Right atrium auricular region (tissue), 2 donors: ENCODE measurements around the gene FGF9. TPM values are rescaled to one million over a fixed set of nuclear protein-coding genes. Genes with fewer than 3 reads are reported as not detected.

Experiments used
- DNase-seq: peaks from one replicate; pipeline ENCODE4 v3.0.0-alpha.2; 2019; ENCODE audit warnings: low spot score
- H3K27ac ChIP-seq, 2 donors: fragments of 200-600 bp; sonication (generic); 1 replicate in 1 of 2; 2 replicates in 1 of 2; pipeline ENCODE4 v1.5.1; 2016 to 2019
- H3K27me3 ChIP-seq, 2 donors: fragments of 200-600 bp; sonication (generic); one replicate each; pipeline versions ENCODE4 v1.5.1 to v1.6.0; 2017 to 2019
- H3K36me3 ChIP-seq: fragments of 200-600 bp; sonication (generic); one replicate; pipeline ENCODE4 v1.5.1; 2016
- H3K4me1 ChIP-seq, 2 donors: fragments of 200-600 bp; sonication (generic); one replicate each; pipeline versions ENCODE4 v1.5.1 to v1.6.0; 2017 to 2019
- H3K4me3 ChIP-seq, 2 donors: fragments of 200-600 bp; sonication (generic); 1 replicate in 1 of 2; 2 replicates in 1 of 2; pipeline ENCODE4 v1.5.1; 2017 to 2019; ENCODE audit warnings: mild to moderate bottlenecking in 1 of 2, moderate library complexity in 1 of 2
- H3K9me3 ChIP-seq, 2 donors: fragments of 200-600 bp; sonication (generic); one replicate each; pipeline ENCODE4 v1.5.1; 2019
- CTCF ChIP-seq, 2 donors: fragments of 200-600 bp; sonication (generic); IDR thresholded peaks; one replicate each; pipeline ENCODE4 v1.5.1; 2019; ENCODE audit warnings: antibody characterized with exemption in 2 of 2
- total RNA-seq, 2 donors: library from RNA; depleted of rRNA; stranded (reverse); fragments of >200 nt; gene quantifications; one replicate each; pipeline ENCODE4 v1.1.0, GENCODE V29; 2016

Gene FGF9
- total RNA-seq, 2 donors from 2014 or later: 3.2 to 5.9 TPM

GRCh38 chr13:21685485-21686064, 14.7 kb downstream of the FGF9 start:
- H3K9me3 ChIP-seq: no peaks in the 10 kb centered on the region
- no peak for TF ChIP-seq CTCF (IDR thresholded peaks at IDR 0.05)
- H3K4me1 ChIP-seq: peaks cover 0 to 7% of the 10 kb centered on the region in 2 donors
- no peak for DNase-seq
- H3K27me3 ChIP-seq: no peaks in the 10 kb centered on the region
- H3K36me3 ChIP-seq: no peaks in the 10 kb centered on the region
- no peak overlapping the region for H3K4me3 ChIP-seq
- no peak overlapping the region for H3K27ac ChIP-seq

- peaks cover 0 to 14% of the 10 kb centered on the region in 2 donors for H3K4me1 ChIP-seq
- no peak overlapping the region for H3K4me3 ChIP-seq
- no peak for DNase-seq
- H3K9me3 ChIP-seq: no peaks in the 10 kb centered on the region
- no peaks in the 10 kb centered on the region for H3K27me3 ChIP-seq
- TF ChIP-seq CTCF (IDR thresholded peaks at IDR 0.05): no peak
- no peak overlapping the region for H3K27ac ChIP-seq
- H3K36me3 ChIP-seq: no peaks in the 10 kb centered on the region
These were observed 16.0 kb downstream of the FGF9 start for GRCh38 chr13:21686751-21687391.

GRCh38 chr13:21688056-21688455, 17.2 kb downstream of the FGF9 start:
- no peak overlapping the region for H3K4me3 ChIP-seq
- no peak for TF ChIP-seq CTCF (IDR thresholded peaks at IDR 0.05)
- no peaks in the 10 kb centered on the region for H3K36me3 ChIP-seq
- no peaks in the 10 kb centered on the region for H3K9me3 ChIP-seq
- DNase-seq: no peak
- no peaks in the 10 kb centered on the region for H3K27me3 ChIP-seq
- no peak overlapping the region for H3K27ac ChIP-seq
- H3K4me1 ChIP-seq: peaks cover 0 to 18% of the 10 kb centered on the region in 2 donors

GRCh38 chr13:21689097-21689496, 18.2 kb downstream of the FGF9 start:
- no peak overlapping the region for H3K4me3 ChIP-seq
- no peak for DNase-seq
- H3K36me3 ChIP-seq: no peaks in the 10 kb centered on the region
- no peaks in the 10 kb centered on the region for H3K27me3 ChIP-seq
- TF ChIP-seq CTCF (IDR thresholded peaks at IDR 0.05): no peak
- H3K27ac ChIP-seq: no peak overlapping the region
- H3K9me3 ChIP-seq: no peaks in the 10 kb centered on the region
- H3K4me1 ChIP-seq: peaks cover 0 to 18% of the 10 kb centered on the region in 2 donors

GRCh38 chr13:21690955-21691354, 20.1 kb downstream of the FGF9 start:
- H3K4me1 ChIP-seq: peaks cover 0 to 18% of the 10 kb centered on the region in 2 donors
- no peaks in the 10 kb centered on the region for H3K27me3 ChIP-seq
- H3K4me3 ChIP-seq: no peak overlapping the region
- no peak overlapping the region for H3K27ac ChIP-seq
- no peaks in the 10 kb centered on the region for H3K9me3 ChIP-seq
- DNase-seq: no peak
- no peaks in the 10 kb centered on the region for H3K36me3 ChIP-seq
- no peak for TF ChIP-seq CTCF (IDR thresholded peaks at IDR 0.05)

GRCh38 chr13:21691500-21691899, 20.6 kb downstream of the FGF9 start:
- H3K4me3 ChIP-seq: no peak overlapping the region
- peaks cover 0 to 18% of the 10 kb centered on the region in 2 donors for H3K4me1 ChIP-seq
- H3K27me3 ChIP-seq: no peaks in the 10 kb centered on the region
- no peaks in the 10 kb centered on the region for H3K36me3 ChIP-seq
- H3K27ac ChIP-seq: no peak overlapping the region
- no peak for DNase-seq
- TF ChIP-seq CTCF (IDR thresholded peaks at IDR 0.05): no peak
- H3K9me3 ChIP-seq: no peaks in the 10 kb centered on the region
